Thyroid gland (tissue), 4 donors: Measurements from ENCODE around the gene EGLN3.

Source experiments
- CTCF ChIP-seq, 6 experiments: fragments of 200-600 bp in 3 of 6; fragments of 450-650 bp in 3 of 6; sonication (generic) in 3 of 6; IDR thresholded peaks; one replicate each; pipeline ENCODE4 v1.5.1; 2016 to 2019; ENCODE audit warnings: antibody characterized with exemption in 6 of 6, mild to moderate bottlenecking in 2 of 6, inconsistent platforms in 1 of 6, moderate library complexity in 1 of 6
- POLR2A ChIP-seq, 2 donors: fragments of 450-650 bp; IDR thresholded peaks; one replicate each; pipeline ENCODE4 v1.6.1; 2017; ENCODE audit warnings: antibody characterized with exemption in 2 of 2, mild to moderate bottlenecking in 2 of 2, moderate library complexity in 1 of 2

DNA sequence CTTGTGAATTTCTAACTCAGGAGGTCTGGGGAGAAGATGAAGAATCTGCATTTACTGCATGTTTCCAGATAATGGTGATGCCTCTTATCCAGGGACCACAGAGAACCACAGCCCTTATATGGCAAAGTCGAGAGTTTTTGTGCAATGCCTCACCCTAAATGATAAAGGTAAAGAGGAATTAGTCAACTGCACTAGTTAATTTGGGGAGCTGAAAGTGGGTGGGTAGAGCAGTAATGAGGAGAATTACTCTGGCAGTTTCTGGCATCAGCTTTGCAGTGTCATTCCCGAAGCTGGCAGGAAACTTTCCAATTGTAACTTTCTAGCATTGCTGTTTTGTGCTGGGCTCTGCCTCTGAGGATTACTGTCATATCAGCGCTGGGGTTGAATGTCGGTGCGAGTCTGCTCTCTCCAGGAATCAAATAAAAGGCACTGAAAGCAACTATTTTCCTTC lies 10.3 kb downstream of the EGLN3 start:
- TF ChIP-seq POLR2A (IDR thresholded peaks at IDR 0.05) = no peak
- no peak for TF ChIP-seq CTCF (IDR thresholded peaks at IDR 0.05)
